ENCODE results near the gene TRIL. TPM values are rescaled to one million over a fixed set of nuclear protein-coding genes. Genes with fewer than 3 reads are reported as not detected.

TRIL gene
- total and polyA plus RNA-seq, 2 experiments from 2014 or later: 2.5 to 4.6 TPM

GRCh38 chr7:28920424-28920823, 37.7 kb downstream of the TRIL start:
- Histone ChIP-seq H3K9me2 (replicated peaks; ENCODE audit: insufficient read depth) (no peaks in the 10 kb centered on the region), H3K9me3 (ENCODE audit: low read depth) (no peaks in the 10 kb centered on the region), H3K79me2 (no peaks in the 10 kb centered on the region), H3K27me3 (no peaks in the 10 kb centered on the region), H4K20me1 (ENCODE audit: insufficient read depth, poor library complexity, severe bottlenecking) (no peaks in the 10 kb centered on the region), H3K4me3 (no peak overlapping the region), H3K36me3 (replicated peaks; ENCODE audit: insufficient read depth, low read depth) (no peaks in the 10 kb centered on the region), H3K4me2 (no peak overlapping the region), H2AFZ (no peak overlapping the region), H3K4me1 (ENCODE audit: insufficient read depth) (no peaks in the 10 kb centered on the region), H3K27ac (no peak overlapping the region)
- TF ChIP-seq CTCF (IDR thresholded peaks at IDR 0.05; ENCODE audit: poor library complexity) (no peak), EZH2phosphoT487 (IDR thresholded peaks at IDR 0.05; ENCODE audit: low read depth, severe bottlenecking, unreplicated experiment) (no peak), EZH2 (IDR thresholded peaks at IDR 0.05; ENCODE audit: borderline replicate concordance) (no peak)
- 93% methylated on average over 6 of the region's 6 CpGs for WGBS (ENCODE audit: low lambda C conversion rate, missing lambda C conversion rate)
- no peak for DNase-seq (ENCODE audit: low spot score)

- 57% methylated on average over 9 of the region's 9 CpGs for WGBS (ENCODE audit: low lambda C conversion rate, missing lambda C conversion rate)
- H4K20me1 ChIP-seq (ENCODE audit: insufficient read depth, poor library complexity, severe bottlenecking): no peaks in the 10 kb centered on the region
- TF ChIP-seq EZH2phosphoT487 (IDR thresholded peaks at IDR 0.05; ENCODE audit: low read depth, severe bottlenecking, unreplicated experiment): no peak
- no peak for TF ChIP-seq EZH2 (IDR thresholded peaks at IDR 0.05; ENCODE audit: borderline replicate concordance)
- no peak for TF ChIP-seq CTCF (IDR thresholded peaks at IDR 0.05; ENCODE audit: poor library complexity)
Observed at GRCh38 chr7:28919510-28919909, 38.6 kb downstream of the TRIL start.

GRCh38 chr7:28908775-28909174, 49.4 kb downstream of the TRIL start:
- Histone ChIP-seq H3K79me2 (no peaks in the 10 kb centered on the region), H4K20me1 (ENCODE audit: insufficient read depth, poor library complexity, severe bottlenecking) (no peaks in the 10 kb centered on the region), H3K36me3 (replicated peaks; ENCODE audit: insufficient read depth, low read depth) (no peaks in the 10 kb centered on the region), H3K9me2 (replicated peaks; ENCODE audit: insufficient read depth) (no peaks in the 10 kb centered on the region), H2AFZ (no peak overlapping the region), H3K4me2 (no peak overlapping the region), H3K27ac (no peak overlapping the region), H3K4me3 (no peak overlapping the region), H3K27me3 (no peaks in the 10 kb centered on the region), H3K4me1 (ENCODE audit: insufficient read depth) (peaks cover 3% of the 10 kb centered on the region), H3K9me3 (ENCODE audit: low read depth) (no peaks in the 10 kb centered on the region)
- DNase-seq (ENCODE audit: low spot score): no peak
- 75% methylated on average over 5 of the region's 5 CpGs for WGBS (ENCODE audit: low lambda C conversion rate, missing lambda C conversion rate)
- TF ChIP-seq EZH2phosphoT487 (IDR thresholded peaks at IDR 0.05; ENCODE audit: low read depth, severe bottlenecking, unreplicated experiment) (no peak), EZH2 (IDR thresholded peaks at IDR 0.05; ENCODE audit: borderline replicate concordance) (no peak), CTCF (IDR thresholded peaks at IDR 0.05; ENCODE audit: poor library complexity) (no peak)

More at GRCh38 chr7:28919510-28919909, 38.6 kb downstream of the TRIL start:
- Histone ChIP-seq H2AFZ (no peak overlapping the region), H3K4me3 (no peak overlapping the region), H3K27me3 (no peaks in the 10 kb centered on the region), H3K9me2 (replicated peaks; ENCODE audit: insufficient read depth) (no peaks in the 10 kb centered on the region), H3K9me3 (ENCODE audit: low read depth) (no peaks in the 10 kb centered on the region), H3K27ac (no peak overlapping the region), H3K4me1 (ENCODE audit: insufficient read depth) (no peaks in the 10 kb centered on the region), H3K36me3 (replicated peaks; ENCODE audit: insufficient read depth, low read depth) (no peaks in the 10 kb centered on the region), H3K79me2 (no peaks in the 10 kb centered on the region), H3K4me2 (no peak overlapping the region)
- DNase-seq (ENCODE audit: low spot score): peak; percentile 29

GRCh38 chr7:28905464-28905863, 52.7 kb downstream of the TRIL start:
- DNase-seq (ENCODE audit: low spot score): no peak

More at GRCh38 chr7:28905464-28905863, 52.7 kb downstream of the TRIL start:
- H2AFZ ChIP-seq: no peak overlapping the region
- peak overlapping the region; percentile 57 for H3K4me2 ChIP-seq
- TF ChIP-seq EZH2phosphoT487 (IDR thresholded peaks at IDR 0.05; ENCODE audit: low read depth, severe bottlenecking, unreplicated experiment): no peak
- no peak for TF ChIP-seq CTCF (IDR thresholded peaks at IDR 0.05; ENCODE audit: poor library complexity)
- TF ChIP-seq EZH2 (IDR thresholded peaks at IDR 0.05; ENCODE audit: borderline replicate concordance): no peak
- no peaks in the 10 kb centered on the region for H4K20me1 ChIP-seq (ENCODE audit: insufficient read depth, poor library complexity, severe bottlenecking)
- no peaks in the 10 kb centered on the region for H3K9me3 ChIP-seq (ENCODE audit: low read depth)
- WGBS (ENCODE audit: low lambda C conversion rate, missing lambda C conversion rate): 85% methylated on average over 3 of the region's 3 CpGs
- H3K9me2 ChIP-seq (replicated peaks; ENCODE audit: insufficient read depth): no peaks in the 10 kb centered on the region
- H3K27me3 ChIP-seq: no peaks in the 10 kb centered on the region
- H3K4me3 ChIP-seq: no peak overlapping the region
- H3K4me1 ChIP-seq (ENCODE audit: insufficient read depth): peaks cover 7% of the 10 kb centered on the region
- H3K27ac ChIP-seq: peak overlapping the region; percentile 64
- no peaks in the 10 kb centered on the region for H3K79me2 ChIP-seq
- H3K36me3 ChIP-seq (replicated peaks; ENCODE audit: insufficient read depth, low read depth): no peaks in the 10 kb centered on the region

Measured in hepatocyte (in vitro differentiated cells).